Measurements from ENCODE around the gene TMEM51. TPM values are rescaled to one million over a fixed set of nuclear protein-coding genes. Genes with fewer than 3 reads are reported as not detected.

The TMEM51 gene
- total RNA-seq, 1 experiment from 2014 or later: 47.6 TPM

DNA sequence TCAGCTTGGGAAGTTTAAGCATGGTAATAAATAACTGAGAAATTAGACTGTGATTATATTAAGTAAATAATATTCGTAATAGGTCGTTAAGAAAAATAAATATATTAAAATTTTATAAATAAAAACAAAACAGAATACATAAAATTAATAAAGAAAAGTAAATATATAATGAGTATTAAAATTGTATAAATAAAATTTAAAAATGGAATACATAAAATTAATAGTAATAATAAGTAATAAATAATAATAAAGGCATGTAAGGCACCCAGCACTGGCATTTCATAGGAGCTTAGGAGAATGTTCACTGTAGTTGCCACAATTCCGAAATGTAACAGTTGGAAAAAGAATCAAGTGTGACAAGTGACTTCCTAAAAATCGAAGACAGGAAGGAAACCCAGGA, 47.7 kb downstream of the TMEM51 start:
- H3K9me3 Mint-ChIP-seq (ENCODE audit: low read depth, unreplicated experiment): no peaks in the 10 kb centered on the region
- H3K4me1 Mint-ChIP-seq (ENCODE audit: low read depth, unreplicated experiment): peaks cover 76% of the 10 kb centered on the region
- CTCF ChIA-PET: interaction anchor here (1.3 to 2.5 kb wide), 3 partner anchors 12 to 49 kb away, joined by 5 to 19 read pairs (median 14); partner anchors contain the start of gene TMEM51
- intact Hi-C loops (cut with micrococcal nuclease; ENCODE audit: unreplicated experiment): loop anchor here (2.0 kb wide), 2 partner anchors 22 to 48 kb away; partner anchors contain the start of gene TMEM51
- H3K27ac Mint-ChIP-seq (ENCODE audit: unreplicated experiment): peak overlapping the region; percentile 92
- BruUV-seq (replicated peaks): TSS peak; percentile 44
- peak overlapping the region; percentile 58 for H3K4me3 Mint-ChIP-seq (ENCODE audit: low read depth, unreplicated experiment)
- peaks cover 59% of the 10 kb centered on the region for H3K36me3 Mint-ChIP-seq (ENCODE audit: insufficient read depth, unreplicated experiment)
- TF ChIP-seq, protein P1, sequence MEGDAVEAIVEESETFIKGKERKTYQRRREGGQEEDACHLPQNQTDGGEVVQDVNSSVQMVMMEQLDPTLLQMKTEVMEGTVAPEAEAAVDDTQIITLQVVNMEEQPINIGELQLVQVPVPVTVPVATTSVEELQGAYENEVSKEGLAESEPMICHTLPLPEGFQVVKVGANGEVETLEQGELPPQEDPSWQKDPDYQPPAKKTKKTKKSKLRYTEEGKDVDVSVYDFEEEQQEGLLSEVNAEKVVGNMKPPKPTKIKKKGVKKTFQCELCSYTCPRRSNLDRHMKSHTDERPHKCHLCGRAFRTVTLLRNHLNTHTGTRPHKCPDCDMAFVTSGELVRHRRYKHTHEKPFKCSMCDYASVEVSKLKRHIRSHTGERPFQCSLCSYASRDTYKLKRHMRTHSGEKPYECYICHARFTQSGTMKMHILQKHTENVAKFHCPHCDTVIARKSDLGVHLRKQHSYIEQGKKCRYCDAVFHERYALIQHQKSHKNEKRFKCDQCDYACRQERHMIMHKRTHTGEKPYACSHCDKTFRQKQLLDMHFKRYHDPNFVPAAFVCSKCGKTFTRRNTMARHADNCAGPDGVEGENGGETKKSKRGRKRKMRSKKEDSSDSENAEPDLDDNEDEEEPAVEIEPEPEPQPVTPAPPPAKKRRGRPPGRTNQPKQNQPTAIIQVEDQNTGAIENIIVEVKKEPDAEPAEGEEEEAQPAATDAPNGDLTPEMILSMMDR (IDR thresholded peaks at IDR 0.05; ENCODE audit: unreplicated experiment): no peak
- H3K27me3 Mint-ChIP-seq (ENCODE audit: unreplicated experiment): no peaks in the 10 kb centered on the region
- DNase-seq: no peak

DNA sequence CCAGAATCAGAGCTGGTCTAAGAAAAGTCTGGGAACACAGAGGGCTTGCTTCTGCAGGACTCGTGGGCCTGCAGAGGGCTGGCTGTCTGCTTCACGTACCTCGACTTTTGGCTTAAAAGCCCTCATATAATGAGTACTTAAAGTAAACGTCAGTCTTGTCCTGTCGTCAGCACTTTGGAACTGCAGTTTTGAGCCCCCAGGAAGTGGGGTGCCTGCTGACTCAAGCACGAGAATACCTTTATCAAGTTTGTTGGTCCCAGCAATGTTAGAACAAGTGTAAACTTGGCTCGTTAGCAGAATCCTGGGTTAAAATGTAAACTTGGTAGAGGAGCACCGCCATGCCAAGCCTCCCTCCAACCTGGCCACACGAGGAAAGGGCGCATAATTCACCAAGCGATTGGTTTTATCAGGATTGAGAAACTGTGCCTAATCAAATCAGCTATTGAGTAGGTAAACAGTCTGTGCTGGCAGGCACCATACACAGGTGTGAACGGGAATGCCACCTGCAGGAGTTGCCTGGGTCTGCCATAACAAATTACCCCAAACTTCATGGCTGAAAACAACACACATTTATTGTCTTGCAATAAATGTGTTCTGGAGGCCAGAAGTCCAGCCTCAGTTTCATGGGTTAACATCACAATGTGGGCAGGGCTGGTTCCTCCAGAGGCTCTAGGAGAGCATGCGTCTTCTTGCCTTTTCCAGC, 48.5 kb downstream of the TMEM51 start:
- DNase-seq: peak; percentile 70
- H3K4me3 Mint-ChIP-seq (ENCODE audit: low read depth, unreplicated experiment): peak overlapping the region; percentile 52
- TF ChIP-seq, protein P1 (IDR thresholded peaks at IDR 0.05; ENCODE audit: unreplicated experiment): no peak
- intact Hi-C loops (cut with micrococcal nuclease; ENCODE audit: unreplicated experiment): loop anchor here (2.0 kb wide), 3 partner anchors 23 to 71 kb away; partner anchors contain the start of gene TMEM51
- CTCF ChIA-PET: interaction anchor here (2.2 to 2.5 kb wide), 2 partner anchors 22 to 50 kb away, joined by 14 to 19 read pairs; partner anchors contain the start of gene TMEM51
- no peaks in the 10 kb centered on the region for H3K9me3 Mint-ChIP-seq (ENCODE audit: low read depth, unreplicated experiment)
- H3K27me3 Mint-ChIP-seq (ENCODE audit: unreplicated experiment): no peaks in the 10 kb centered on the region
- peak overlapping the region; percentile 92 for H3K27ac Mint-ChIP-seq (ENCODE audit: unreplicated experiment)
- no TSS peak for BruUV-seq (replicated peaks)
- peaks cover 78% of the 10 kb centered on the region for H3K4me1 Mint-ChIP-seq (ENCODE audit: low read depth, unreplicated experiment)
- H3K36me3 Mint-ChIP-seq (ENCODE audit: insufficient read depth, unreplicated experiment): peaks cover 58% of the 10 kb centered on the region

DNA sequence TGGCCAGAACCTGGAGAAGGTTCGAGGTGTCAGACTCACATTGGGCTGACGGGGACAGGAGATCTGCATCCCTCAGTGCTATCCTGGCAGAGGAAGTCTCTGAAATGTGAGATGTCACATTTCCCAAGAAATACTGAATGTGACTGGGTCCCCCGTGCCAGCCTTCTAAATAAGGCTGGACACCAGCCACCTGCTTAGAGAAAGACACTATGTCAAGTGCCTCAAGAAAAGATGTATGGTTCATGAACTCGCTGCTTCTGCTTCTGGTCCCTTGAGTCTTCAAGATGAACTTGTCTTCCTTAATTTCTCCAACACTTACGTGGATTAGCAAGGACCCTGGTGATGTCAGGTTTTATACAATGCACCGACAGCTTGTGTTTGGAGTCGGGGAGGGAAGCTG, 51.4 kb downstream of the TMEM51 start:
- H3K27me3 Mint-ChIP-seq (ENCODE audit: unreplicated experiment): no peaks in the 10 kb centered on the region
- peaks cover 82% of the 10 kb centered on the region for H3K4me1 Mint-ChIP-seq (ENCODE audit: low read depth, unreplicated experiment)
- no peak overlapping the region for H3K4me3 Mint-ChIP-seq (ENCODE audit: low read depth, unreplicated experiment)
- intact Hi-C loops (cut with micrococcal nuclease; ENCODE audit: unreplicated experiment): no loop called here
- CTCF ChIA-PET: interaction anchor here (0.6 kb wide), 1 partner anchor 41 kb away, joined by 3 read pairs; no protein-coding TSS in a partner anchor
- TF ChIP-seq, protein P1 (IDR thresholded peaks at IDR 0.05; ENCODE audit: unreplicated experiment): no peak
- peaks cover 47% of the 10 kb centered on the region for H3K36me3 Mint-ChIP-seq (ENCODE audit: insufficient read depth, unreplicated experiment)
- H3K27ac Mint-ChIP-seq (ENCODE audit: unreplicated experiment): no peak overlapping the region
- BruUV-seq (replicated peaks): no TSS peak
- no peaks in the 10 kb centered on the region for H3K9me3 Mint-ChIP-seq (ENCODE audit: low read depth, unreplicated experiment)
- DNase-seq: no peak

DNA sequence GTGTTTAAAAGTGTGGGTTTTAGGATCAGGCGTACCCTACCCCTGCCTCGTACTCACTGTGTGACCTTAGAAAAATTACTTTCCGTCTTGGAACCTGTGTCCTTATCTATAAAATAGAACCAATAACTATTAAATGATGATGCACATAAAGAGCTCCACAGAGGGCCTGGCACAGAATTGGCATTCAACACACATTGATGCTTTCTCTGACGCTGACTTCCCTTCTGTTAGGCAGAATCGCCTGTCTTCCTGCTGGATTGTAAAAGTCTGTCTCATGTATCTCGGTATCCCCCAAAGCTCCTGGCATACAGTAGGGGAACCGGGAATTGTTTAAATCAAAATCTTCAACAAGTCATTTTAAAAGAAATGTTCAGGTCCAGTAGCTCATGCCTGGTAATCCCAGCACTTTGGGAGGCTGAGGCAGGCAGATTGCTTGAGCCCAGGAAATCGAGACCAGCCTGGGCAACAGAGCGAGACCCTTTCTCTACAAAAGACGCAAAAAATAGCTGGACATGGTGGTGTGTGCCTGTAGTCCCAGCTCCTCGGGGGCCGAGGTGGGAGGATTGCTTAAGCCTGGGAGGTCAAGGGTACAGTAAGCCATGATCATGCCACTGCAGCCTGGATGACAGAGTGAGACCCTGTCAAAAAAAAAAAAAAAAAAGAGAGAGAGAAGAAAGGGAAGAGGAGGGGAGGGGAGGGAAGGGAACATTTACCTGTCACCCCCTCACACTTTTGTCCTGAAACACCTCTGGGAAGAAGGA, 52.2 kb downstream of the TMEM51 start:
- H3K27ac Mint-ChIP-seq (ENCODE audit: unreplicated experiment): peak overlapping the region; percentile 98
- H3K4me3 Mint-ChIP-seq (ENCODE audit: low read depth, unreplicated experiment): no peak overlapping the region
- peaks cover 45% of the 10 kb centered on the region for H3K36me3 Mint-ChIP-seq (ENCODE audit: insufficient read depth, unreplicated experiment)
- no peaks in the 10 kb centered on the region for H3K27me3 Mint-ChIP-seq (ENCODE audit: unreplicated experiment)
- no peak for DNase-seq
- no TSS peak for BruUV-seq (replicated peaks)
- TF ChIP-seq, protein P1 (IDR thresholded peaks at IDR 0.05; ENCODE audit: unreplicated experiment): no peak
- H3K4me1 Mint-ChIP-seq (ENCODE audit: low read depth, unreplicated experiment): peaks cover 74% of the 10 kb centered on the region
- CTCF ChIA-PET: interaction anchor here (0.6 kb wide), 1 partner anchor 41 kb away, joined by 3 read pairs; no protein-coding TSS in a partner anchor
- intact Hi-C loops (cut with micrococcal nuclease; ENCODE audit: unreplicated experiment): no loop called here
- H3K9me3 Mint-ChIP-seq (ENCODE audit: low read depth, unreplicated experiment): no peaks in the 10 kb centered on the region

All from Calu3 (cell line).